Testis (tissue), 2 donors: ENCODE results near the gene CEACAM18.

ENCODE experiments used
- CTCF ChIP-seq, 3 experiments: fragments of 450-650 bp in 2 of 3; fragments of 200-600 bp in 1 of 3; sonication (generic) in 1 of 3; IDR thresholded peaks; one replicate each; pipeline ENCODE4 v1.5.1; 2016 to 2019; ENCODE audit warnings: antibody characterized with exemption in 3 of 3, mild to moderate bottlenecking in 2 of 3, moderate library complexity in 1 of 3
- POLR2A ChIP-seq: fragments of 450-650 bp; IDR thresholded peaks from one replicate; pipeline ENCODE4 v1.6.1; 2017; ENCODE audit warnings: antibody characterized with exemption, mild to moderate bottlenecking, moderate library complexity

GRCh38 chr19:51477344-51477743 is 995 bp upstream of the CEACAM18 start:
- TF ChIP-seq CTCF (IDR thresholded peaks at IDR 0.05) (no peak), POLR2A (no peak)
